OCI-LY3 (cell line): Measurements from ENCODE around the gene FAM229B.

Experiments
- CTCF ChIP-seq: fragments of 200-600, 300-600 bp; sonication (generic); IDR thresholded peaks from 2 replicates; pipeline ENCODE4 v1.5.1; 2014; ENCODE audit warnings: antibody characterized with exemption, low read length, low read depth
- EZH2phosphoT487 ChIP-seq: fragments of 200-600 bp; shearing (Covaris generic); IDR thresholded peaks from 2 replicates; pipeline ENCODE4 v1.6.1; 2018; ENCODE audit warnings: antibody characterized with exemption, mixed run types, low read depth

- TF ChIP-seq EZH2phosphoT487 (no peak), CTCF (no peak)
These were observed 43.2 kb upstream of the FAM229B start for GRCh38 chr6:112044196-112044595.
